Suppressor macrophage (primary cell): ENCODE data around the gene GPR135.

Source experiments
- DNase-seq, 4 experiments: peaks; one replicate each; pipeline ENCODE4 v3.0.0-alpha.2; 2020 to 2022

Gene GPR135

DNA sequence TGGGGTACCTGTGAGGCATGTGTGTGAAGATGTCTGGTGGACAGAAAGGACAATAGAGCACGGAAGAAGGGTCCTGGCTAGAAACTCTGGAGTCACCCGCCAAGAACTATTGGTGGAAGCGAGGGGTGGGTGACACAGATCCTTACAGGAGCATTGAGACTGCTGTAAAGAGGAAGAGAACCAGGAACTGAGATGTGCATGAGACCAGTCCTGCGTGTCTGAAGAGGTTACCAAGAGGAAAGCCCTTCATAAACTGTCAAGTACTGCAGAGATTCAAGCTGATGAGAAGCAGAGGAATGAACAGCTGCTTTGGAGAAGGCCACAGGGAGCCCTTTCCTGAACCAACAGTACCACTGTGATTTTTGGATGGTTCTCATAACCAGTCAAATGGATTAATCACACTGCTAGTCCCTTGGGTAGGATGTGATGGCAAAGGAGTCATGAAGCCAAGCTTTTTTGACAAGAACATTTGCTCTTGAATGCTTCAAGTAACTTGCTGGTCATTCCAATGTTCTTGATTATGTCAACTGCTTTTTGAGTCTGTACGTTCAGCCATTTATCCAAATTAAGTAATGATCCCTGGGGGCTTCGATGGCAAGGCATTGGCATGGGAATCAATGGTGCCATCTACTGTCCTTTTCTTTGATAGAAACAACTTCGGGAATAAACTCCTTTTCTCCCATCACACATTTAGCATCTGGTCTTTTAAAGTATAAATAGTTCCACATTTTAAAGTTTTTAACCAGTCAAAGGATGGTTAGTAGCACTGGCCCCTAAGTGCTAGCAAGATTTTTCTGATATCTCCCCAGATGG, 42.9 kb downstream of the GPR135 start:
- peak in 3 of 4 experiments; percentile 22 to 31 (median 24) for DNase-seq

DNA sequence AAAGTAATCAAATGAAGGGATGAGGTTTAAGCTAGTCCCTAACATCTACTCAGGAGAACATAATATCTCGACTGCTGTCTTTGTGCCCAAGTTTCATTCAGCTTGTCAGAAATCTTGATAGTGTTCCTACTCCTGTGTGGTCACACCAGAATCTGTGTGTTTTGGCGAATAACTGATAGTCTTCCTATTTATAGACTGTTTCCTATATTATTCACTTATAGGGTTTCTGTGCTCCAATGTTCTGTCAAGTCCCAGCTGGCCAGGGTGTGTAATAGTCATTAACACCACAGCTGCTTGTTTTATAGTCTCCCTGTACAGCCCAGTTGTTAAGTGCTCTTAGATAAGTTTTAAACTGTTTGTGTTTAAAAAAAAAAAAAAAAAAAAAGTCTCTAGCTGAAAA, 45.9 kb downstream of the GPR135 start:
- DNase-seq = no peak

DNA sequence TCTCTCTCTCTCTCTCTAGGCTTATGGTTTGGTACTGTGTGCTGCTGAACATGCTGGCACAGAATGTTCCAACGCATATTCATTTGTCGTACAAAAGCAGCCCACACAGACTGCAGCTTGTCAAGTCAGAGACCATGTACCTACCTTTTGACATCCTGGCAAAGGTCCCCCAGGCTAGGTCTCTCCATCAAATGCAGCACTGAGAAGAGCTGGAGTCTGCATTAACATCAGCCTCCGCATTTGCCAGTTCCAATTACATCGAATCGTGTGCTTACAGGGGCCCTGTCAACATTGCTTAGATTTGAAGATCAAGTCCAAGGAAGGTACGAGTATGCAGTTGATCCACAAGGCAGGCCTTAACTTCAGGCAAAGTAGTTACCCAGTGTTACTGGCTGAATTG, 47.9 kb downstream of the GPR135 start:
- no peak for DNase-seq

GRCh38 chr14:59415836-59416602, 49.2 kb downstream of the GPR135 start:
- DNase-seq = no peak
